Activated CD8-positive, alpha-beta T cell treated with anti-CD3 and anti-CD28 coated beads, Interleukin-2, amount 10 ng/mL, durations not matched to agents 7 days and 5 days (primary cell): ENCODE data around the gene ELL2. TPM values are rescaled to one million over a fixed set of nuclear protein-coding genes. Genes with fewer than 3 reads are reported as not detected.

Experiments
- ATAC-seq: fragments of 150-1000 bp; cut with Tn5 transposase; one replicate; pipeline ENCODE4 v1.10.0; 2021; ENCODE audit warnings: moderate library complexity
- CTCF ChIA-PET: fragments of 350-600 bp; sonication (Branson Sonifier 250); formaldehyde crosslinking; loops from one replicate; lab custom pipeline; 2021; ENCODE audit warnings: antibody characterized with exemption; lab: Charles Lee
- POLR2A ChIA-PET: fragments of 350-600 bp; sonication (Branson Sonifier 250); formaldehyde crosslinking; loops from one replicate; lab custom pipeline; 2021; ENCODE audit warnings: antibody characterized with exemption; lab: Charles Lee
- DNase-seq: peaks from one replicate; pipeline ENCODE4 v3.0.0-alpha.2; 2020
- H3K27ac Mint-ChIP-seq: one replicate; pipeline ENCODE4 v1.8.0; 2021; ENCODE audit warnings: mild to moderate bottlenecking, mixed read lengths
- H3K27me3 Mint-ChIP-seq: one replicate; pipeline ENCODE4 v1.8.0; 2021; ENCODE audit warnings: low read depth, mixed read lengths
- H3K36me3 Mint-ChIP-seq: one replicate; pipeline ENCODE4 v1.8.0; 2021; ENCODE audit warnings: low read depth, mixed read lengths
- H3K4me1 Mint-ChIP-seq: one replicate; pipeline ENCODE4 v1.8.0; 2021; ENCODE audit warnings: low read depth, mixed read lengths
- H3K4me3 Mint-ChIP-seq: one replicate; pipeline ENCODE4 v1.8.0; 2021; ENCODE audit warnings: mild to moderate bottlenecking, mixed read lengths
- H3K9me3 Mint-ChIP-seq: one replicate; pipeline ENCODE4 v1.8.0; 2022; ENCODE audit warnings: mixed read lengths; ENCODE audit not compliant: insufficient read depth
- total RNA-seq, 2 experiments: library from RNA; stranded (reverse); gene quantifications; one replicate each; pipeline ENCODE4 v1.2.3, GENCODE V29; 2021

Gene ELL2
- total RNA-seq, 2 experiments from 2014 or later, result 11.0 to 11.1 TPM

GRCh38 chr5:95901676-95902627, 59.7 kb downstream of the ELL2 start:
- POLR2A ChIA-PET, result no interaction called here
- no peak overlapping the region for H3K27ac Mint-ChIP-seq
- H3K9me3 Mint-ChIP-seq, result no peaks in the 10 kb centered on the region
- peak; percentile 33 for ATAC-seq
- no peaks in the 10 kb centered on the region for H3K27me3 Mint-ChIP-seq
- DNase-seq, result no peak
- CTCF ChIA-PET, result interaction anchor here (1.3 kb wide), 1 partner anchor 9 kb away, joined by 3 read pairs; no protein-coding TSS in a partner anchor
- peaks cover 10% of the 10 kb centered on the region for H3K4me1 Mint-ChIP-seq
- H3K36me3 Mint-ChIP-seq, result peaks cover 6% of the 10 kb centered on the region
- H3K4me3 Mint-ChIP-seq, result no peak overlapping the region

DNA sequence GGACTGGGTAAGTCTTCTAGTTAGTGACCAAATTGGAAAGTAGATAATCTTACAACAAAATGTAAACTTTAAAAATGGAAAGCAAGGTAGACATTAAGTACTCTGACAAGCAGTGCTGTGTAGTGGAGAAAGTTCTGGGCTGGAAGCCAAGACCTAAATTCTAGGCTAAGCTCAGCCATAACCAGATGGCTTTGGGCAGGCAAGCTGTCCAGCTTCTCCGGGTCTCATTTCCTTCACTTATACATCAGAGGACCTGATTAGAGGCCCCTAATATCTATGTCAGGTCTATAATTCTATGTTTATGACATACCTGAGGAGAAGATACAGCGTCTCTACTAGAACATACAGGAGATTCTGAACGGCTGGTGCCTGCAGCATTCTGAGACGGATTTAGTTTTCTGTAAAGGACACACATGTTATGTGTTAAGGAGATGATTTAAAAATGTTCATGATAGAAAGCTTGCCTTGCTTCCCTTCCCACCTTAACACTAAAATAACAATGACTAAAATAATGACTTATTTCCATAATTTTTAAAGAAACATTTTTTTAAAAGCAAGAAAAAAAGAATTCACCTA, 61.2 kb downstream of the ELL2 start:
- Mint-ChIP-seq H3K36me3 (peaks cover 8% of the 10 kb centered on the region), H3K9me3 (no peaks in the 10 kb centered on the region), H3K4me3 (no peak overlapping the region), H3K27me3 (no peaks in the 10 kb centered on the region), H3K4me1 (peaks cover 10% of the 10 kb centered on the region), H3K27ac (no peak overlapping the region)
- DNase-seq (no peak), ATAC-seq (no peak)
- POLR2A ChIA-PET, result interaction anchor here (0.6 to 1.0 kb wide), 2 partner anchors 16 to 1181 kb away, joined by 3 to 4 read pairs; no protein-coding TSS in a partner anchor
- CTCF ChIA-PET, result no interaction called here

DNA sequence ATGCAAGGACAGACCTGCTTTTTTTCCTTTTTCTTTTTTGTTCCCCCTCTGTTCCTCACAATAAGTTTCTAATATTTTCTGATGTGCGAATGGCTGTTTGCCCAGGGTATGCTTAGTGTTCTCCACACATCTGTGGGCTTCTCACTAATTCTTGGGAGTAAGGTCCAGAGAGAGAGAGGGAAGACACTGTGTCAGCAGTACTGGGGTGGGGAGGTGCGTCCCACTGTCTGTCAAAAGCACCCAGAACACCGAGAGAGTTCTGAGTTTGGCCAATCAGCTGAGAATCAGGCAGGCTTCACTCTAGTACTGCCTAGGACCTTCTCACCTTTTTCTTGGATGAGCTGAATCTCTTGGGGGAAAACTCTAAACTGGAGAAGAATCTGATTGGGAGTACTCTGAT, 61.8 kb downstream of the ELL2 start:
- DNase-seq (no peak), ATAC-seq (no peak)
- Mint-ChIP-seq H3K4me1 (peaks cover 10% of the 10 kb centered on the region), H3K4me3 (no peak overlapping the region), H3K9me3 (no peaks in the 10 kb centered on the region), H3K27ac (no peak overlapping the region), H3K27me3 (no peaks in the 10 kb centered on the region), H3K36me3 (peaks cover 8% of the 10 kb centered on the region)
- CTCF ChIA-PET, result no interaction called here
- POLR2A ChIA-PET, result interaction anchor here (1.0 kb wide), 1 partner anchor 16 kb away, joined by 4 read pairs; no protein-coding TSS in a partner anchor

- ATAC-seq, result no peak
- Mint-ChIP-seq H3K4me3 (no peak overlapping the region), H3K27me3 (no peaks in the 10 kb centered on the region), H3K27ac (no peak overlapping the region), H3K9me3 (no peaks in the 10 kb centered on the region), H3K4me1 (peaks cover 10% of the 10 kb centered on the region), H3K36me3 (peaks cover 8% of the 10 kb centered on the region)
- CTCF ChIA-PET, result interaction anchor here (0.7 to 1.0 kb wide), 2 partner anchors 29 to 446 kb away, joined by 3 to 4 read pairs; no protein-coding TSS in a partner anchor
- no peak for DNase-seq
- POLR2A ChIA-PET, result no interaction called here
These were observed 62.6 kb downstream of the ELL2 start for GRCh38 chr5:95899006-95899405.

DNA sequence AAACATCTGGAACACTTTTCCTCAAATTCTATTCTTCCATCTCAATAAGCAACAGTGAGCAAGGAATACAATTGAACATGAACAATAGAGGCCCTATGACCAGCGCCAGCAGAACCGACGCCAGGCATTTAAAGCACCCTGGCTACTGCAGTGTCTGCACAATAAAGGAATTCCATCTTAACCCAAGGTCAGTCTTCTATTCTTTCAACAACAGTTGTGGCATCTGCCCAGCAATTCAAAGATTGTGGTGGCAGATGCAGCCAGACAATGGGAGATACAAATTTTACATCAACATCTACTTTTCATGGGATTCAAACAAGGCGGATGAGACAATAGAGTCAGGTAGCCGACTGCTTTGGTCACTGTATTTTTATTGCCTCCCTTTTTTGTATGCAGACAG, 65.9 kb downstream of the ELL2 start:
- DNase-seq (no peak), ATAC-seq (no peak)
- Mint-ChIP-seq H3K9me3 (no peaks in the 10 kb centered on the region), H3K36me3 (peaks cover 13% of the 10 kb centered on the region), H3K27ac (no peak overlapping the region), H3K4me1 (no peaks in the 10 kb centered on the region), H3K27me3 (no peaks in the 10 kb centered on the region), H3K4me3 (no peak overlapping the region)
- ChIA-PET CTCF (interaction anchor here (1.4 kb wide), 2 partner anchors 37 to 441 kb away, joined by 3 to 6 read pairs; no protein-coding TSS in a partner anchor), POLR2A (no interaction called here)

- ChIA-PET POLR2A (no interaction called here), CTCF (interaction anchor here (1.1 to 1.4 kb wide), 3 partner anchors 36 to 441 kb away, joined by 3 to 6 read pairs (median 3); no protein-coding TSS in a partner anchor)
- Mint-ChIP-seq H3K27ac (no peak overlapping the region), H3K9me3 (no peaks in the 10 kb centered on the region), H3K4me1 (no peaks in the 10 kb centered on the region), H3K36me3 (peaks cover 14% of the 10 kb centered on the region), H3K4me3 (no peak overlapping the region), H3K27me3 (no peaks in the 10 kb centered on the region)
- ATAC-seq (no peak), DNase-seq (no peak)
These were observed 66.4 kb downstream of the ELL2 start for GRCh38 chr5:95895251-95895650.

DNA sequence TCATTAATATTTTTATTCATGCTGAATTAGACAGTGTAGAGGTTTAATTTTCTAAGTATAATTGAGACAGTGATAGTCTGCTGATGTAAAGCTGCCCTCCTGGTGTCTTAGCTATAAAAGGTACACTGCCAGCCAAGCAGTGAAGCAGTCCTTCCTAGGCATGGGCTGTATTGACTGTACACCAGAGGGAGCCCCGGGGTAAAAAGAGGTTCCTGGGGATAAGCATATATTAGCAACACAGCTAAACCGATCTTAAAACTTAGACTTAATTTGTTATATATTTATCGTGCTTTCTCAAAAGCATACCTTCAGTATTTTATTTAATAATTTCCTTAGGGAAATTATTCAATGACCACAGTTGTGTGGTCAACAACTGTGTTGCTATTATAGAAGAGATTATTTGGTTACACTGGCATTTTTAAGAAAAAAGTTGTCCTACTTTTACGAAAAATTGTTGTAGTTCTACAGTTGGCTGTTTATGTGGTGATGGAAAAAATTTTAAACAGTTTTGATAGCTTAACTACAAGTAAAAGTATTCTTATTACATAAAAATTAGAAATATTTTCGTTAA, 68.8 kb downstream of the ELL2 start:
- CTCF ChIA-PET, result interaction anchor here (0.6 to 1.8 kb wide), 10 partner anchors 9 to 444 kb away, joined by 3 to 17 read pairs (median 4); no protein-coding TSS in a partner anchor
- POLR2A ChIA-PET, result no interaction called here
- H3K4me1 Mint-ChIP-seq, result peaks cover 6% of the 10 kb centered on the region
- peak; percentile 63 for DNase-seq
- no peaks in the 10 kb centered on the region for H3K9me3 Mint-ChIP-seq
- H3K36me3 Mint-ChIP-seq, result peaks cover 16% of the 10 kb centered on the region
- no peak overlapping the region for H3K4me3 Mint-ChIP-seq
- ATAC-seq, result peak; percentile 61
- H3K27ac Mint-ChIP-seq, result no peak overlapping the region
- no peaks in the 10 kb centered on the region for H3K27me3 Mint-ChIP-seq

DNA sequence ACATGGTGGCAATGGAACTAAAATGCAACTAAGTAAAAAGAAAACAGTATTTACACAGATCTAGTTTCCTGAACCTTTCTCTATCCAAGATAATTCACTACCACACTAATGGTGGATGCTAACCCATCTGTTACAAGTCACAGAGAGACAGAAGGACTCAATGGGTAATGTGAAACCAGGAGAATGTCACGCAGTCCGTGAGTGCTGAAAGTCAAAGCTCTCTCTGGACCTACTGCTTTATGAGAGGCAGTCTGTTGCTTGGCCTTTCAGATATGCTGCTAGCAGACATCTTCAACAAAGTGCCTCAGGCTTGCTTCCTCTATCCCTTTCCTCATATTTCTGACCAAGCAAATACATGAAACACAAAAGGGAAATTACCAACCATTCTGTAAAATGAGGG, 70.2 kb downstream of the ELL2 start:
- Mint-ChIP-seq H3K36me3 (peaks cover 13% of the 10 kb centered on the region), H3K4me1 (peaks cover 6% of the 10 kb centered on the region), H3K9me3 (no peaks in the 10 kb centered on the region), H3K27ac (peak overlapping the region; percentile 11), H3K4me3 (no peak overlapping the region), H3K27me3 (no peaks in the 10 kb centered on the region)
- ATAC-seq, result no peak
- DNase-seq, result no peak
- CTCF ChIA-PET, result interaction anchor here (0.7 to 1.5 kb wide), 2 partner anchors 32 to 444 kb away, joined by 3 to 6 read pairs; no protein-coding TSS in a partner anchor
- POLR2A ChIA-PET, result no interaction called here

DNA sequence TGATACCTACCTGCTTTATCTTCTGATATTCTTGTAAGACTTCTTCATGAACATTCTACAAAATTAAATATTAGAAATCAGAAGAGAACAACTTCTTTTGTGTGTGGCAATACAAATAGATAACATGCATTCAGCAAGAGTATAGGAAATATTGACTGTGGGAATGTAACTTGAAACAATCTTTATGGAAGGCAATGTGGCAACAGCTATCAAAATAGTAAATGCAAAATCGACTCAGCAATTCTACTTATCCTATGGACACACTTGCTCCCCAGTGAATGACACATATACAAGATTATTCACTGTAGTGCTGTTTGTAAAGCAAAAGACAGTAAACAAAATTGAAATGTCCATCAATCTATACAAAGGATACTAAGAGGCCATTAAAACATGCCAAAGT, 72.6 kb downstream of the ELL2 start:
- peaks cover 6% of the 10 kb centered on the region for H3K4me1 Mint-ChIP-seq
- H3K36me3 Mint-ChIP-seq, result peaks cover 13% of the 10 kb centered on the region
- CTCF ChIA-PET, result no interaction called here
- no peaks in the 10 kb centered on the region for H3K9me3 Mint-ChIP-seq
- POLR2A ChIA-PET, result no interaction called here
- ATAC-seq, result no peak
- H3K27ac Mint-ChIP-seq, result no peak overlapping the region
- H3K27me3 Mint-ChIP-seq, result no peaks in the 10 kb centered on the region
- DNase-seq, result no peak
- H3K4me3 Mint-ChIP-seq, result no peak overlapping the region

GRCh38 chr5:95887977-95888376, 73.7 kb downstream of the ELL2 start:
- CTCF ChIA-PET, result no interaction called here
- Mint-ChIP-seq H3K4me1 (peaks cover 6% of the 10 kb centered on the region), H3K27ac (no peak overlapping the region), H3K36me3 (peaks cover 13% of the 10 kb centered on the region), H3K4me3 (no peak overlapping the region), H3K27me3 (no peaks in the 10 kb centered on the region), H3K9me3 (no peaks in the 10 kb centered on the region)
- POLR2A ChIA-PET, result interaction anchor here (0.6 kb wide), 1 partner anchor 414 kb away, joined by 3 read pairs; no protein-coding TSS in a partner anchor
- no peak for ATAC-seq
- no peak for DNase-seq

- ChIA-PET POLR2A (no interaction called here), CTCF (no interaction called here)
- no peak for DNase-seq
- Mint-ChIP-seq H3K9me3 (no peaks in the 10 kb centered on the region), H3K4me1 (peaks cover 6% of the 10 kb centered on the region), H3K4me3 (no peak overlapping the region), H3K36me3 (peaks cover 11% of the 10 kb centered on the region), H3K27ac (no peak overlapping the region), H3K27me3 (no peaks in the 10 kb centered on the region)
- ATAC-seq, result no peak
These were observed 75.2 kb downstream of the ELL2 start for GRCh38 chr5:95886340-95887044.
